PFSK-1 (cell line): ENCODE data around the gene ISCA2.

Experiments
- SIN3A ChIP-seq: IDR thresholded peaks from 2 replicates; pipeline ENCODE4 v1.6.1; 2012; ENCODE audit warnings: mild to moderate bottlenecking, low read length, moderate library complexity, borderline replicate concordance; ENCODE audit not compliant: insufficient read depth
- TAF1 ChIP-seq: IDR thresholded peaks from 2 replicates; pipeline ENCODE4 v1.6.1; 2012; ENCODE audit warnings: low read length, control low read depth, borderline replicate concordance; ENCODE audit not compliant: insufficient read depth

- TF ChIP-seq SIN3A (no peak), TAF1 (no peak)
Measured at GRCh38 chr14:74505831-74506230, 12.3 kb downstream of the ISCA2 start.
